LoVo (cell line): Measurements from ENCODE around the gene SLC43A3.

Experiments
- DNase-seq: peaks from one replicate; pipeline ENCODE4 v3.0.0-alpha.2; 2016; ENCODE audit warnings: low spot score

SLC43A3 gene

GRCh38 chr11:57357310-57357709 is 69.6 kb downstream of the SLC43A3 start:
- DNase-seq: no peak
